HG02571 (cell line): ENCODE data around the gene CCDC15.
A peak's percentile ranks its signal among the peaks of the same experiment; 100 is the strongest.

Source experiments
- ATAC-seq: cut with Tn5 transposase; IDR thresholded peaks from one replicate; pipeline ENCODE4 v1.9.1; 2021; ENCODE audit warnings: mild to moderate bottlenecking, moderate library complexity; ENCODE audit not compliant: unreplicated experiment

The CCDC15 gene

DNA sequence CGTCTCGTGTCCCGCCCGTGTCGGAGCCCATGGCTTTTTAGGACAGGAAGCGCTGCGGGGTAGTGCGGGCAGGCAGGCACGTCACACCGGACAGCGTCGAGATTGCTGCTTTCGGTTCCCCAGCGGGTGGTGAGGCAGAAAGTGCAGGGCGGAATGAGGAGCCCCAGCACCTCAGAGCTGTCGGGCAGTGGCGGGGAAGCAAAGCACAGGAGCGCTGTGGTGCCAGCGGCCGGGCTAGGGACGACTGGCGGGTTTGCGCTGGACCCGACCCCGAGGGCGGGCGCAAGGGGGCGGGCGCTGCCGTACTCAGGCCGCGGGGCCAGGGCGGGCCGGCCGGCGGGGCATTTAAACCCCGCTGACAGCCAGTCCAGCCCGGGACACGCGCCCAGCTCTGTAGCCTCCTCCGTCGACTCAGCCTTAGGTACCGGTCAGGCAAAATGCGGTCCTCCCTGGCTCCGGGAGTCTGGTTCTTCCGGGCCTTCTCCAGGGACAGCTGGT is 109.0 kb downstream of the CCDC15 start, which contains the start of gene SLC37A2:
Gene SLC37A2 (plus strand): TSS at position 375 of the 498 bp plus-strand sequence. CDS start 63 bp downstream, at position 438.
- ATAC-seq = peak; percentile 86

- ATAC-seq = peak; percentile 18
Observed at GRCh38 chr11:125063429-125064043, 109.5 kb downstream of the CCDC15 start.

GRCh38 chr11:125064070-125064469 is 110.1 kb downstream of the CCDC15 start:
- no peak for ATAC-seq

DNA sequence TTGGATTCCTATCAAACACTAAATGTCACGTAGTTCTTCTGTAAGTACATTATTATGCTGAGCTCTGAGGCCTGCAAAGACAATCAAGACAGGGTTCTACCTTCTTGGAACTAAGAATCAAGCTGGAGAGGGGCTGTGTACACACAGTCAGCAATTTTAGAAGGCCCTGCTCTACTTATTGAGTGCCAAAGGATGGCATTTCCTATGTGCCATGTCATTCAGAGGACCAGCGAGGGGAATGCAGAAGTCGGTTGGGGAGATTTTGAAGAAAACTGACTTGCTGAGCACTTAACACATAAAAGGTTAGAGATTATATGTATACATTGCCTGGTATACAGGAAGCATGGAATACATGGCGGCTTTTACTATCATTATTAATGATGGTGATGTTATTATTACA is 114.4 kb downstream of the CCDC15 start:
- ATAC-seq = no peak

DNA sequence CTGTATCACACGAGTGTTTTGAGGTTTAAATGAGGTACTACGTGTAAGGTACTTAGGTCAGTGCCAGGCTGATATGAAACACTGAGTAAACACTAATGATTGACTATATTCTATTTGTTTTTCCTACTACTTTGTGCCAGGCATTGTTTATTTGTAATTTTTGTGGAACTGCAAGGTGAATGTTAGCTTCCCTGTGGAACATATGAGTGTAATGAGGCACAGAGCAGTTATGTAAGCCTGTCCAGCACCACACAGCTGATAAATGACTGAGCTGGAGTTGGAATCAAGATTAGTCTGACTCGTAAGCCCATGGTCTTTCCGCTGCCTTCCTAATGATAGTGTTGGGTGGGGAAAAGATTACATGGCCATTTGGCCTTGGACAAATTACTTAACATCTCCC is 115.0 kb downstream of the CCDC15 start:
- ATAC-seq = no peak

- ATAC-seq = no peak
Observed at GRCh38 chr11:125069796-125070195, 115.8 kb downstream of the CCDC15 start.

DNA sequence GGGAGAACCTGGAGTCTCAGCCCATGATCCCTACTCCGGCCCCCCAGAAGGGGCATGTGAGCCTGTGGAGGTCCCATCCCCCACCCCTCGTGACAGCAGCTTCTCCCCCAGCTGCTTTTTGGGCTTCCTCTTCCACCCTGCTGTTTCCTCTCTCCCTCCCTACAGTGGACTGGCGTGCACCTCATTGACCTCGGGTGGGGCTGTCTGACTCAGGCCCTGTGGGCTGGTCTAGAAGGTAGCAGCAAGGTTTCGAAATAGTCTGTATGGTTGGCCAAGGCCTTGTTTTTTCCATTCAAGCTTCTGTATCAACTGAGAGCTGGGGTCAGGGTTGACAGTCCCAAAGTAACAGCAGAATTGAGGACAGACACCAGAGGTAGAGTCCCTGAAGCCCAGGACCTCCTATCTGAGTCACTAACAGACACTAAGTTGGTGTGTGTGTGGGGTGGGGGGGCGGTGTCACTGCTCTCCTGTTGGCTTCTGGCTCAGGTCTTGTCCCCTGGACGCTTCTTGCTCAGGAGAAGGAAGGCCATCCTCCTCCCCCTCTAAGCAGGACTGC is 116.8 kb downstream of the CCDC15 start:
- peak; percentile 68 for ATAC-seq

- no peak for ATAC-seq
Observed at GRCh38 chr11:125071435-125071834, 117.4 kb downstream of the CCDC15 start.

- no peak for ATAC-seq
Observed at GRCh38 chr11:125071846-125072217, 117.8 kb downstream of the CCDC15 start.

GRCh38 chr11:125072218-125072960 is 118.4 kb downstream of the CCDC15 start:
- ATAC-seq = peak; percentile 78

GRCh38 chr11:125072961-125073590 is 119.1 kb downstream of the CCDC15 start:
- no peak for ATAC-seq

GRCh38 chr11:125073616-125074483 is 119.8 kb downstream of the CCDC15 start:
- no peak for ATAC-seq

GRCh38 chr11:125074511-125075241 is 120.7 kb downstream of the CCDC15 start:
- ATAC-seq = no peak

- ATAC-seq = no peak
Observed at GRCh38 chr11:125075242-125075625, 121.2 kb downstream of the CCDC15 start.

DNA sequence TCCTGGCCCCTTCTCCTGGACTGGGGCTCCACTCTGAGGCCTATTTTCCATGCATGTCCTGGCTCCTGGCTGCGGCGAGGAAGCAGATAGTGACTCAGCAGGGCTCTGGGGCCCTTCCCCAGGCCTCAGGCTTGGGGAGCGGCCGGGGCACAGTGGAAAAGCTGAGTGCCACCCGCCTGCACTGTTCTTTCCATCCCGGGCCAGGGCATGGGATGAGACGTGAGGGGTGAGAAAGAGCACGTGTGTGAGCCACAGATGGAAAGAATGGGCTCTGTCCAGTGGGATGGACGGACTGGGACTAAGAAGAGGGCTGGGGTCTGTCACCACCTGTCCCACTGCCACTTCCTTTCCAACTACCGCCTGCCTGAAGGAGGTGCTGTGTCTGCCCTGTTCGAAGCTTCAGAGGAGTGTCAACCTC is 121.9 kb downstream of the CCDC15 start:
- ATAC-seq = no peak

- no peak for ATAC-seq
Observed at GRCh38 chr11:125076378-125076945, 122.5 kb downstream of the CCDC15 start.

DNA sequence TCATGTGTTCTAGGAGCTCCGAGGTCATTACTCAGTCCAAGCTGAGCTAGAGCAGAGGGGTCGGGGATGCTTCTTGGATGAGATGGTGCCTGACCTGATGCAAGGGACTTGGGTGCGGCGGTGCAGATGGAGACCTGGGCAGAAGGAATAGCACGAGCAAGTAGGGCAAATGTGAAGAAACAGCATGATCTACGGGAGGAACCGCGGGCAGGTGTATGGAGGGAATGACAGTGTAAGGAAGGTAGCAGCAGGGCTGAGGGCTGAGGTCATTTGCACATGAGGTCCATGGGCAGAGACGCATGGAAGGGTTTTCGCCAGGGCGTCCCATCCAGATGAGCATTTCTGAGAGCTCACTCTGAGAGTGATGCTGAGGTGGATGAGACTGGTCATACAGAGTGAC is 124.0 kb downstream of the CCDC15 start:
- no peak for ATAC-seq

GRCh38 chr11:125078516-125079140 is 124.6 kb downstream of the CCDC15 start:
- ATAC-seq = no peak
